Heart left ventricle (tissue), 16 donors: ENCODE measurements around the gene MED12. TPM values are rescaled to one million over a fixed set of nuclear protein-coding genes. Genes with fewer than 3 reads are reported as not detected.

Experiments used
- ATAC-seq, 4 donors: fragments of 200-7000 bp; cut with Tn5 transposase; one replicate each; pipeline ENCODE4 v1.9.1; 2020 to 2022; ENCODE audit warnings: moderate library complexity in 4 of 4, mild to moderate bottlenecking in 3 of 4, moderate number of reproducible peaks in 1 of 4
- DNase-seq, 5 donors: peaks; one replicate each; pipeline ENCODE4 v3.0.0-alpha.2; 2020
- H3K27ac ChIP-seq, 12 donors: fragments of 200-600 bp; sonication (generic) in 4 of 12; one replicate each; pipeline versions ENCODE4 v1.5.0 to v1.8.0; 2016 to 2022; ENCODE audit warnings: mild to moderate bottlenecking in 2 of 12
- H3K27me3 ChIP-seq, 9 donors: fragments of 200-600 bp; sonication (generic) in 2 of 9; one replicate each; pipeline versions ENCODE4 v1.5.1 to v1.8.0; 2016 to 2022; ENCODE audit warnings: mild to moderate bottlenecking in 3 of 9
- H3K36me3 ChIP-seq, 9 donors: fragments of 200-600 bp; sonication (generic) in 2 of 9; one replicate each; pipeline versions ENCODE4 v1.5.0 to v1.8.0; 2018 to 2022; ENCODE audit warnings: mild to moderate bottlenecking in 2 of 9
- H3K4me1 ChIP-seq, 12 donors: fragments of 200-600 bp; sonication (generic) in 4 of 12; one replicate each; pipeline versions ENCODE4 v1.5.0 to v1.8.0; 2016 to 2022; ENCODE audit warnings: mild to moderate bottlenecking in 3 of 12
- H3K4me3 ChIP-seq, 12 donors: fragments of 200-600 bp; sonication (generic) in 4 of 12; one replicate each; pipeline versions ENCODE4 v1.5.0 to v1.8.0; 2017 to 2022; ENCODE audit warnings: mild to moderate bottlenecking in 9 of 12, moderate library complexity in 4 of 12
- H3K9me3 ChIP-seq, 12 donors: fragments of 200-600 bp; sonication (generic) in 4 of 12; one replicate each; pipeline versions ENCODE4 v1.5.0 to v1.8.0; 2016 to 2022; ENCODE audit warnings: mild to moderate bottlenecking in 1 of 12
- POLR2A ChIP-seq, 2 donors: fragments of 450-650 bp; IDR thresholded peaks; one replicate each; pipeline ENCODE4 v1.6.1; 2017; ENCODE audit warnings: antibody characterized with exemption in 2 of 2, mild to moderate bottlenecking in 2 of 2, moderate library complexity in 2 of 2
- WGBS, 4 donors: extraction: QIAGEN DNeasy Blood & Tissue Kit in 2 of 4; methylation state at CpG; one replicate each; pipeline versions ENCODE4 v1.1.5 to v1.1.7; 2013 to 2018; 5-methylcytosine and 5-hydroxymethylcytosine counted together
- intact Hi-C, 10 donors: fragments of 100-400 bp; cut with DNase I; formaldehyde crosslinking; loops; one replicate each; pipeline versions ENCODE4 v1.11.1 to v1.14.2; 2022
- polyA plus RNA-seq, 2 donors: library from polyadenylated mRNA; stranded (reverse); fragments of 200-250 nt; gene quantifications; one replicate each; pipeline ENCODE4 v1.2.3, GENCODE V29; 2013
- total RNA-seq, 9 donors: library from RNA; depleted of rRNA in 2 of 9; stranded (reverse); fragments of >200 nt in 2 of 9; fragmentation: NEBNext Ultra II Directional in 3 of 9; extraction: Animal tissue kit (Norgen Biotek cat#: 25700) in 3 of 9; gene quantifications; one replicate each; pipeline versions ENCODE4 v1.1.0 to v1.2.4, GENCODE V29; 2016 to 2023
- TF ChIP-seq, protein P1 (sequence below), 12 donors: fragments of 200-600 bp; sonication (generic) in 4 of 12; IDR thresholded peaks; one replicate each; pipeline versions ENCODE4 v1.5.0 to v1.8.0; 2018 to 2022; ENCODE audit warnings: antibody characterized with exemption in 12 of 12, mild to moderate bottlenecking in 5 of 12
- donor health status: ischemic (EF 13 %, LVEDD 7.1; RV severe dilation, severe dysfunction).
- donor health status: healthy with polysubstance abuse.
- donor health status: DM: no; HTN: yes; CAD: no.
- donor health status: DM: no; HTN: no; CAD: no.
- donor health status: ischemic (EF 25% LVEDD 6.9; RV normal size, moderate dysfunction).
- donor health status: ischemic (EF 25% LVEDD 5.7; RV mildly dilated, moderate dysfunction).
- donor health status: healthy.
- donor health status: DM: yes; HTN: yes; CAD: no.
- donor health status: ischemic (EF 35%, LVEDD 5.7; RV mildly dilated, moderate dysfunction).
- donor health status: nonischemic (EF 11% LVEDD 7.7; RV severe dilation, severe dysfunction).
- donor health status: DM: yes; HTN: yes; CAD: no.
- donor health status: PGD.
- donor health status: ischemic (EF 29% LVEDD 5.4; RV normal size, mild dysfunction).
- donor health status: nonischemic (EF 23%, LVEDD 6.1; RV moderate dilation, normal function).

MED12 gene
- total and polyA plus RNA-seq, 11 donors, result 6.2 to 37.4 (median 25.3) TPM

- H3K36me3 ChIP-seq, result no peaks in the 10 kb centered on the region
- H3K9me3 ChIP-seq, result no peaks in the 10 kb centered on the region
- H3K4me3 ChIP-seq, result no peak overlapping the region
- intact Hi-C loops, result loop anchor here in 1 of 10 donors (10.0 kb wide), 1 partner anchor 63 kb away; no protein-coding TSS in a partner anchor
- peaks cover 0 to 3% (median 0%) of the 10 kb centered on the region in 9 donors for H3K27me3 ChIP-seq
- peaks cover 0 to 5% (median 0%) of the 10 kb centered on the region in 12 donors for H3K4me1 ChIP-seq
- TF ChIP-seq, protein P1, sequence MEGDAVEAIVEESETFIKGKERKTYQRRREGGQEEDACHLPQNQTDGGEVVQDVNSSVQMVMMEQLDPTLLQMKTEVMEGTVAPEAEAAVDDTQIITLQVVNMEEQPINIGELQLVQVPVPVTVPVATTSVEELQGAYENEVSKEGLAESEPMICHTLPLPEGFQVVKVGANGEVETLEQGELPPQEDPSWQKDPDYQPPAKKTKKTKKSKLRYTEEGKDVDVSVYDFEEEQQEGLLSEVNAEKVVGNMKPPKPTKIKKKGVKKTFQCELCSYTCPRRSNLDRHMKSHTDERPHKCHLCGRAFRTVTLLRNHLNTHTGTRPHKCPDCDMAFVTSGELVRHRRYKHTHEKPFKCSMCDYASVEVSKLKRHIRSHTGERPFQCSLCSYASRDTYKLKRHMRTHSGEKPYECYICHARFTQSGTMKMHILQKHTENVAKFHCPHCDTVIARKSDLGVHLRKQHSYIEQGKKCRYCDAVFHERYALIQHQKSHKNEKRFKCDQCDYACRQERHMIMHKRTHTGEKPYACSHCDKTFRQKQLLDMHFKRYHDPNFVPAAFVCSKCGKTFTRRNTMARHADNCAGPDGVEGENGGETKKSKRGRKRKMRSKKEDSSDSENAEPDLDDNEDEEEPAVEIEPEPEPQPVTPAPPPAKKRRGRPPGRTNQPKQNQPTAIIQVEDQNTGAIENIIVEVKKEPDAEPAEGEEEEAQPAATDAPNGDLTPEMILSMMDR (IDR thresholded peaks at IDR 0.05), result no peak
- TF ChIP-seq POLR2A (IDR thresholded peaks at IDR 0.05), result no peak
- H3K27ac ChIP-seq, result no peak overlapping the region
- 64 to 72% (median 68%) methylated on average over 7 of the region's 7 CpGs for WGBS, 4 donors
- no peak for ATAC-seq
- DNase-seq, result no peak
These were observed 33.0 kb downstream of the MED12 start for GRCh38 chrX:71151366-71151765.

GRCh38 chrX:71154196-71154595 is 35.8 kb downstream of the MED12 start:
- WGBS, 4 donors, result 74 to 94% (median 84%) methylated on average over 2 to 7 of the region's 7 CpGs
- peaks cover 0 to 6% (median 0%) of the 10 kb centered on the region in 9 donors for H3K27me3 ChIP-seq
- intact Hi-C loops, result loop anchor here in 1 of 10 donors (10.0 kb wide), 1 partner anchor 61 kb away; no protein-coding TSS in a partner anchor
- no peak overlapping the region for H3K27ac ChIP-seq
- no peak overlapping the region for H3K4me3 ChIP-seq
- TF ChIP-seq POLR2A (IDR thresholded peaks at IDR 0.05), result no peak
- TF ChIP-seq, protein P1 (IDR thresholded peaks at IDR 0.05), result no peak
- no peak for ATAC-seq
- no peak for DNase-seq
- H3K36me3 ChIP-seq, result no peaks in the 10 kb centered on the region
- H3K4me1 ChIP-seq, result no peaks in the 10 kb centered on the region
- H3K9me3 ChIP-seq, result no peaks in the 10 kb centered on the region

- intact Hi-C loops, result loop anchor here in 1 of 10 donors (10.0 kb wide), 1 partner anchor 60 kb away; no protein-coding TSS in a partner anchor
- Histone ChIP-seq H3K9me3 (no peaks in the 10 kb centered on the region), H3K27me3 (peaks cover 0 to 6% (median 0%) of the 10 kb centered on the region in 9 donors), H3K4me3 (no peak overlapping the region), H3K36me3 (no peaks in the 10 kb centered on the region), H3K4me1 (no peaks in the 10 kb centered on the region), H3K27ac (no peak overlapping the region)
- TF ChIP-seq POLR2A (IDR thresholded peaks at IDR 0.05), result no peak
- TF ChIP-seq, protein P1 (IDR thresholded peaks at IDR 0.05), result no peak
- 53 to 85% (median 67%) methylated on average over 3 of the region's 3 CpGs for WGBS, 4 donors
- no peak for ATAC-seq
- DNase-seq, result no peak
These were observed 36.2 kb downstream of the MED12 start for GRCh38 chrX:71154641-71155040.

GRCh38 chrX:71158603-71159002 is 40.2 kb downstream of the MED12 start:
- WGBS, 4 donors, result 77 to 93% (median 83%) methylated on average over 6 of the region's 6 CpGs
- intact Hi-C loops, result loop anchor here in 1 of 10 donors (10.0 kb wide), 1 partner anchor 56 kb away; no protein-coding TSS in a partner anchor
- Histone ChIP-seq H3K9me3 (no peaks in the 10 kb centered on the region), H3K4me1 (no peaks in the 10 kb centered on the region), H3K36me3 (no peaks in the 10 kb centered on the region), H3K4me3 (no peak overlapping the region), H3K27ac (no peak overlapping the region), H3K27me3 (peaks cover 0 to 6% (median 0%) of the 10 kb centered on the region in 9 donors)
- TF ChIP-seq, protein P1 (IDR thresholded peaks at IDR 0.05), result no peak
- no peak for TF ChIP-seq POLR2A (IDR thresholded peaks at IDR 0.05)
- ATAC-seq, result no peak
- no peak for DNase-seq
